HG02884 (cell line): ENCODE data around the gene TRDN.
A peak's percentile ranks its signal among the peaks of the same experiment; 100 is the strongest.

Source experiments
- ATAC-seq: cut with Tn5 transposase; IDR thresholded peaks from one replicate; pipeline ENCODE4 v1.9.1; 2021; ENCODE audit warnings: mild to moderate bottlenecking, moderate library complexity; ENCODE audit not compliant: unreplicated experiment

TRDN gene, protein sequence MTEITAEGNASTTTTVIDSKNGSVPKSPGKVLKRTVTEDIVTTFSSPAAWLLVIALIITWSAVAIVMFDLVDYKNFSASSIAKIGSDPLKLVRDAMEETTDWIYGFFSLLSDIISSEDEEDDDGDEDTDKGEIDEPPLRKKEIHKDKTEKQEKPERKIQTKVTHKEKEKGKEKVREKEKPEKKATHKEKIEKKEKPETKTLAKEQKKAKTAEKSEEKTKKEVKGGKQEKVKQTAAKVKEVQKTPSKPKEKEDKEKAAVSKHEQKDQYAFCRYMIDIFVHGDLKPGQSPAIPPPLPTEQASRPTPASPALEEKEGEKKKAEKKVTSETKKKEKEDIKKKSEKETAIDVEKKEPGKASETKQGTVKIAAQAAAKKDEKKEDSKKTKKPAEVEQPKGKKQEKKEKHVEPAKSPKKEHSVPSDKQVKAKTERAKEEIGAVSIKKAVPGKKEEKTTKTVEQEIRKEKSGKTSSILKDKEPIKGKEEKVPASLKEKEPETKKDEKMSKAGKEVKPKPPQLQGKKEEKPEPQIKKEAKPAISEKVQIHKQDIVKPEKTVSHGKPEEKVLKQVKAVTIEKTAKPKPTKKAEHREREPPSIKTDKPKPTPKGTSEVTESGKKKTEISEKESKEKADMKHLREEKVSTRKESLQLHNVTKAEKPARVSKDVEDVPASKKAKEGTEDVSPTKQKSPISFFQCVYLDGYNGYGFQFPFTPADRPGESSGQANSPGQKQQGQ

DNA sequence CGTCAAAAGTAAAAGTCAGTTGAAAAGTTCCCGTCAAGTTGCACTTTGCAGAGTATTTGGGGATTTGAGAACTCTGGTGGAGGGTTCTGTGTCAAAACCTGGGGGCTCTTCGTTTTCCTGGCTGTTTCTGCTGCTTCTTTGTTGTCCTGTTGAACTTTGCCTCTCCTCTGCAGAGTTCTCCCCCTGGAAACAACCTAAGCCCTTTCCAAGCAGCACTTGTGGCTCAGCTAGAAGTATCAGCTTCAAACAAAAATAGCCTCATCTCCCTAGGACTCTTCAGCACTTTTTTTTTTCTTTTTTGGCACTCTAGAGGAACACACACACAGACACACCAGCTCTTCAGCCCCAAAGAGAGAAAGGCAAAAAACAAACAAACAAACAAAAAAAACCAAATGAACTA is at the start of gene TRDN:
Gene TRDN, minus strand, starts transcription at position 169 of the 400 bp plus-strand sequence. CDS start 175 bp downstream, outside the sequence.
- ATAC-seq = no peak

DNA sequence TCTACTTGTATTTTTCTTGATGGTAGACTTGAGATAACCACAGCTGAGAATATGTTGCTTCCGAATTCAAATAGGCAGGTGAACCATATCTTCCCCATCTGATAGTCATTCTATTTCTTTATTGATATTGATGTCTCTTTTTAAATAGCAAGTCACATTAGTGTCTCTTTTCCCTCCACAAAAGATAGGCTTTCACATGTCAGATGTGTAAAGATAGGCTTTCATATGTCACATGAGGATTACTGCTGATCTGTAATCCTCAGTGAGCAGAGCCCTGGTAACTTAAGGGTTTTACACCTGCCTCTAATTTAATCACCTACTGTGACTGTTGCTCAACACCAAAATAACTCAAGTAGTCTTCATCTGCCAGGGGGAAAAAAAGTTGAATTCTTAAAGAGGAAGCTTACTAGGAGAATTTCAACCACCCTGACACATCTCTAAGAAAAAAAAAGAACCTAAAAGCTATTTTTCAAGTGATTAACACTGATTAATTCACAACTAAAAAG is 45.3 kb upstream of the TRDN start:
- no peak for ATAC-seq

GRCh38 chr6:123677897-123678296 is 41.1 kb upstream of the TRDN start:
- no peak for ATAC-seq

- no peak for ATAC-seq
Observed at GRCh38 chr6:123676793-123677192, 40.0 kb upstream of the TRDN start.

- no peak for ATAC-seq
Observed at GRCh38 chr6:123668965-123669591, 32.3 kb upstream of the TRDN start.

DNA sequence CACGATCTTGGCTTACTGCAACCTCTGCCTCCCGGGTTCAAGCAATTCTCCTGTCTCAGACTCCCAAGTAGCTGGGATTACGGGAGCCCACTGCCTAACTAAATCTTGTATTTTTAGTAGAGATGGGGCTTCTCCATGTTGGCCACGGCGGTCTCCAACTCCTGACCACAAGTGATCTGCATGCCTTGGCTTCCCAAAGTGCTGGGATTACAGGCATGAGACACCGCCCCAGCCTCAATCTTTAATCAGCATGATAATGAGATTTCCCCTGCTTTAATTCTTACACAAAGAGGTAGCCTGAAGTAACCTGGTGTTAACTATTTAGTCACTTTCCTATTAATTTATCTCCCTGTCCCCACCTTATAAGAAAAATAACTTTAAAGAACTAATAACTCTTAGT is 31.3 kb upstream of the TRDN start:
- ATAC-seq = no peak

GRCh38 chr6:123663436-123663835 is 26.7 kb upstream of the TRDN start:
- ATAC-seq = no peak

DNA sequence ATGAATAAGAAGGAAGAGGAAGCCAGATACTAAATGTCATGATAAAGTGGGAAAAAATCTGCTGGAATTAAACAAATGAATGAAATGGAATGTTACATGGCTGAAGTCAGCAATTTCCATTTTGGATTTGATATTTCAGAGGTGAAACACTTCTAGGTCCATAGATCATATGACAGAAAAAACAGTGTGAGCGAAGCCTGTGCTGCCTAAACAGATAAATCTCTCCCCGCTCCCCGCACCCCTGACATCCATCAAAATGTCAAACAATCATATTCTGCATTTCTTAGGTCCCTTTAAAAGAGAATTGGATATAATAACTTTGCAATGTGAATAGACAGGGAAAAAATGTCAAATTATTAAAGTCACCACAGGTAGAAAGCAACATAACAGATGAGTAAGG is 26.0 kb upstream of the TRDN start:
- no peak for ATAC-seq

DNA sequence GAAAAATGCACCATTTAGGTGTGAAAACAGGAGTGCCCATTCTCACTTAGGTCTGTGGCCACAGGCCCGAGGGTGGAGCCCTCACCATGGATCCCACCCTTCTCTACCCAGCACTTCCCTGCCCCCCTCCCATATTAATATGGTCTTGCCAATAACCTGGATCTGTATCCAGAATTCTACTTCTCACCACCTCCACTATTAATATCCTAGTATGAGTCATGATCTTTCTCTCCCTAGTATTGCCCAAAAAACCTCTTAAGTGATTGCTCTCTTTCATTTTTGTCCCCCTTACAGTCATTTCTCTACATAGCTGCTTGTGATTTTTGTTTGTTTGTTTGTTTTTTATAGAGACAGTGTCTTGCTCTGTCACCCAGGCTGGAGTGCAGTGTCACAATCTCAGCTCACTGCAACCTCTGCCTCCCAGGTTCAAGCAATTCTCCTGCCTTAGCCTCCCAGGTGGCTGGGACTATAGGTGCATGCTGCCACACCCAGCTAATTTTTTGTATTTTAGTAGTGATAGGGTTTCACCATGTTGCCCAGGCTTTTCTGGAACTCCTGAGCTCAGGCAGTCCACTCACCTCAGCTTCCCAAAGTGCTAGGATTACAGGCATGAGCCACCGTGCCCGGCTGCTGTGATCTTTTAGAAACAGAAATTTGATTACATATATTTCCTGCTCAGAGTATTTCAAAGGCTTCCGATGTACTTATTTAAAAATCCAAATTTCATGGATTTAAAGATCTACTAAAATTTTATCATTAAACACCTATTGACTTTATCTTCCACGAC is 24.5 kb upstream of the TRDN start:
- ATAC-seq = no peak

DNA sequence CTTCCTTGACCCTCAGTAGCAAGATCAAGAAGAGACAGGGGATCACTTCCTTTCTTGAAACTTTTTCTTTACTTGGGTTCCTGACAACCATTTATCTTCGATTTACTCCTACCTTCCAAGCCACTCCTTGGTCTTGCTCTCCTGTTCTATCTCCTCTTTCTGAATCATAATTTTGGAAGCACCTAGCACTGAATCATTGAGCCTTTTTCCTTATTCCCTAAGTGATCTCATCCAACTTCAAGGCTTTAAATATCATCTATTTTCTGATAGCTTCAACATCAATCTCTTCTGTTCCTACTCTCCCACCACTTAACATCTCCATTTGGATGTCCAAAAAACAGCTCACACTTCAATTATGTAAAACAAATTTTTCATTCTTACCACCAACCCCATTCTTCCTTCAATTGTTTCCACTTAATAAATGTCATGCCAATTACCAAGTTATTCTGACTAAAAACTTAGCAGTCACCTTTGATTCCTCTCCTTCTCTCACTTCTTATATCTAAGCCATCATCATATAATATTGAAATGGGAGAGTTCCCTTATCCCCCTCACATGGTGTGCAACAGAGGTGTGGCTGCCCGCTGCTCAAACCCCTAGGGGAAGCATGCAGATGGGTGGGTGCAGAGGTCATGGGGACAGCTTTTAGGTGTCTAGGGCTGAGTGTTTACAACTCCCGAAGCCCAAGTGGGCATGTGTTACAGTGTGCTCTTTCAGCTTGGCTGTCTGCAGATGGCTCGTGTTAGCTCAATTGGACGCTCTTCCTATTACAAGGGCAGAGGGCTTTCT is 23.4 kb upstream of the TRDN start:
- no peak for ATAC-seq

DNA sequence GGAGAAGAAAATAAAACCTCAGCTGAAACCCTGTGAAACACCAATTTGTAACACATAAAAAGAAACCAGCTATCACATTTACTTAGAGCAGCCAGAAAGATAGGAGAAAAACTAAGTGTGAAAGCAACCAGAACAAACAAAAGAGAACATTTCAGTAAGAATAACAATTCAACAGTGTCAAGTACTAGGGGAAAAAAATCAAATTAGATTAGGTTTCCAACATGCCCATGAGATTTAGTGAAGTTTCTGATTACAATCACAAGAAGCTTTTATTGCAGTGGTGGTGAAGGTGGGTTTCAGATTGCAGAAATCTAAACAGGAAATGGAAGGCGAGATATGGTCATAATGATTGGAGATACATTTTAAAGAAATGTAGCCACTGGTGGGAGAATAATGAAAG is 22.1 kb upstream of the TRDN start:
- ATAC-seq = no peak

- ATAC-seq = peak; percentile 88
Observed at GRCh38 chr6:123655521-123656306, 19.0 kb upstream of the TRDN start.

DNA sequence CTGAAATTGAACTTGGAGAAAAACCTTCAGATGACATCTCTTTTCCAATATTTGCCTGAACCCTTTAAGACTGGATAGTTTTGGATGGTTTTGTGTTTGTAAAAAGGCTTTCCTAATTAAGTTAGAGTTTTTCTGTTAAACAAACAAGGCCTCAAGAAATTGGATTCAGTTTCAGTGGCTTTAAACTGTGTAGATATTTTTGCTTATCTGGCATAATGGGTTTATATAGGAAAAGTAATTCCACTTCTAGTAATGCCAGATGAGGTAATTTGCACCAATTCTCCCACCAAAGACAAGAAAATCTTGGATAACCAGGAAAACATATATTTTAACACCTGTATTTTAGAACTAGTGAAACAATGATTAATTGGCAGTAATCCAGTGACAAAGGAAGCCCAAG is 12.0 kb upstream of the TRDN start:
- no peak for ATAC-seq

GRCh38 chr6:123648020-123648580 is 11.3 kb upstream of the TRDN start:
- ATAC-seq = no peak

DNA sequence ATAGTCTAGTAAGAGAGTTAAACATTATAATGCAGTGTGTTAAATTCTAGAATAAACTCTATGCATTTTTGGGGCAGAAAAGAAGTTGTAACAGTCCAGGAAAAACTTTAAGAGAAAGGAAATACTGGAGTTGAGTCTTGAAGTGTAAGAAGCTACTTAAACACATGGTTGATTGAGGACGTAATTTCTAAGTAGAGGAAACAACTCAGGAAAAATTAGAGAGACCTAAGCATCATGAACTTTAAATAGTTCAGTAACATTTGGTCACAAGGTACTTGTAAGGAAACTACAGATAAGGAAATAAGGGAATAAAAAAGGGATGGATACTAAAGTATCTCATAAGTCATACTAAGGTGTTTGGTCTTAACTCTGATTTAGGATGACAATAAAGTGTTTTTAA is 4.7 kb upstream of the TRDN start:
- no peak for ATAC-seq

DNA sequence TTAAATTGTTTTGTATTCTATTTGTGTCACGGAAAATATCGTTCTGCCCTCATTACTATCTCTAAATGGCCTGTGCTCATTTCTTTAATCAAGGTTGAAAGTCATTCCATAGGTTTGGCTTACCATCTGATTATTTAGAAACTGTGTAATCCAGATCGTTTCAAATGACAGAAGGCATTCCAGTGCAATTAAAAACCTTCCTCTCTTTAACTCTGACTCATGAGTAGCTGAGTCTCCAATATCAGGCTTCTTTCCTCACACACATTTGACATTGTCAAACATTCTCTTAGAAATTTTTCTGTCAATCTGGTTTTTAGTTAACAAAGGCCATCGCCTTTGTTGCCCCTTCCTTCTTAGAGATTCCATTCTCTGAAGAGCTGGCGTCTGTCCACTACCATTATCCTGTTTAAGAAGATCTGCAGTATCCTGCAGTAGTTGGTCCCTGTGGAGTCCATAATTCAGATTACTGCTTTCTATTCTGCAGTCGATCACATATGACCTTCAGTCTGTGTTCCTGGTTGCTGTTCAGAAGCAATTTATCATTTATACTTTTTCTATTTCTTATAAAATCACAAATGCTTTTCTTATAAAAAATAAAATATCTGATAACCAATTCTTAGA is 3.9 kb upstream of the TRDN start:
- ATAC-seq = no peak

- ATAC-seq = no peak
Observed at GRCh38 chr6:123638865-123639264, 2.1 kb upstream of the TRDN start.

DNA sequence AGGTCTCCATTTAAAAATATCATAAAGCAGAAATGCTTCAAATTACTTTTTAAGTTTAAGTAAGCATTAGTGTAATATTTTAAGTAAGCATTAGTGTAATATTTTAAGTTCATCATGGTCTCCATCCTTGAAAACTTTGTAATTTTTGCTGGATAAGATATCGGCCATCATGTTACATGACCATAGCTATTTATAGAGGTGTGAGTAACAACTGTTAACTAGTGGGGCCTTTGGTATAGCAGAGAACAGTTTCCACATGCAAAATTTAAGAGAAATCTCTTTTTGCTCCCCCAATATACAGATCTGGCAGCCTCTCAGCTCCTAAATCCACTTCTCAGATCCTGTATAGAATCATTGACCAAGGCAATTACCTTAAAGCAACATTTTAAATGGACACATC is 468 bp downstream of the TRDN start:
- ATAC-seq = no peak

GRCh38 chr6:123635567-123635966 is 1.2 kb downstream of the TRDN start:
- no peak for ATAC-seq
